ENCODE results near the gene ARL5A.

Gene ARL5A

DNA sequence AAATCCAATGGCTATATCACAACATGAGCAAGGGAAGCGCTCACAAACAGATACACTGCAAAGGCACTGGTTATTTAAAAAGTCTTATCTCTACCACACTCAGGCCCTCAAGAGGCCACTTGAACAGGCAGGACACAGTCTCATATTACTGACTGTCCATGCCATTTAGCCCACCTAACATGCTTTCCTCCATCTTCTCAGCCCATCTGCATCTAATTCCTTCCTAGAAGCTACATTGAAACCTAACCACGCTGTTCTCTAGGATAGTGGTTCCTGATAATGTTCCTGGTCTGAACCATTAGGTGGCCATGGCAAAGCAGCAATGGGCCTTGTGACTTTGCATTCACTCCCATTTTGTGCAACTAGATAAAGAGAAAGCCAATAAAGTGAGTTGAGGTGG, 71.4 kb downstream of the ARL5A start:
- DNase-seq, result no peak
- TF ChIP-seq CTCF (IDR thresholded peaks at IDR 0.05; ENCODE audit: low read depth, low read length, missing control alignments), result no peak
- Histone ChIP-seq H3K27ac (no peak overlapping the region), H3K4me3 (ENCODE audit: low read depth, low read length) (no peak overlapping the region), H3K27me3 (replicated peaks) (no peaks in the 10 kb centered on the region), H3K36me3 (replicated peaks) (no peaks in the 10 kb centered on the region)
- in situ Hi-C loops (cut with HindIII; ENCODE audit: low pct_ligation_motif_present, low sequenced_read_pairs), result no loop called here

DNA sequence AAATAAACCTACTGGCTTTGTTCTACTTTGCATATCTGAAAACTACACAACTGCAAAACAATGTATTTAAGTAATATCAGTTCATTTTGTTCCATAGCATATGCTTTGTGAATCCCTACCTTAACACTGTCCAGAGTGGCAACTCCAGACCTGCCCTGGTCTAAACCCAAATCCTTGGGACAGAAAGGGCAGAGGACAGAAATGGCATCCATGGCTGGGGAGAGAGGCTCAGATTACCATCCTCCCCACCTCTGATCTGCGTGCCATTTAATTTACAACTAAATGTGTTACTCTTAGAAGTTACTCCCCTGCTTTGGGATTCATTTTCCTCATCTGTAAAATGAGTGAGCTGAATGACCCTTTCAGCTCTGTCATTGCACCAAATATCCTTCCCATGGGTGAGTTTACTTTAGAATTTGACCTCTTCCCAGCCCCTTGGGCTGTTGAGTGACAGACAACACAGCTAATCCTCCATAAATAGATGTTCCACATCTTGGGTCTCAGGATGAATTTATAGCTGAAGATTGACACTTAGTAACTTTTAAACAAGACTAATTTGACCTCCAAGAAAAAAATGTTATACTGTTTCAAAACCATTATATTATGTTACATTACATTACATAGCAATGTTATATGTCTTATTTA, 73.8 kb downstream of the ARL5A start:
- Histone ChIP-seq H3K27me3 (replicated peaks) (no peaks in the 10 kb centered on the region), H3K36me3 (replicated peaks) (no peaks in the 10 kb centered on the region), H3K27ac (no peak overlapping the region), H3K4me3 (ENCODE audit: low read depth, low read length) (no peak overlapping the region)
- in situ Hi-C loops (cut with HindIII; ENCODE audit: low pct_ligation_motif_present, low sequenced_read_pairs), result no loop called here
- TF ChIP-seq CTCF (IDR thresholded peaks at IDR 0.05; ENCODE audit: low read depth, low read length, missing control alignments), result no peak
- DNase-seq, result no peak

- H3K36me3 ChIP-seq (replicated peaks), result no peaks in the 10 kb centered on the region
- TF ChIP-seq CTCF (IDR thresholded peaks at IDR 0.05; ENCODE audit: low read depth, low read length, missing control alignments), result no peak
- H3K27ac ChIP-seq, result no peak overlapping the region
- no peak overlapping the region for H3K4me3 ChIP-seq (ENCODE audit: low read depth, low read length)
- no peak for DNase-seq
- H3K27me3 ChIP-seq (replicated peaks), result no peaks in the 10 kb centered on the region
- in situ Hi-C loops (cut with HindIII; ENCODE audit: low pct_ligation_motif_present, low sequenced_read_pairs), result no loop called here
Measured at GRCh38 chr2:151753540-151753939, 74.7 kb downstream of the ARL5A start.

Measured in brain microvascular endothelial cell (primary cell).